ENCODE measurements around the gene OTUD4.
"Not testable (repeated sequence)": the region's sequence is repeated elsewhere in the genome, so short reads cannot be mapped to it uniquely, and the experiment has no call there.

The OTUD4 gene

DNA sequence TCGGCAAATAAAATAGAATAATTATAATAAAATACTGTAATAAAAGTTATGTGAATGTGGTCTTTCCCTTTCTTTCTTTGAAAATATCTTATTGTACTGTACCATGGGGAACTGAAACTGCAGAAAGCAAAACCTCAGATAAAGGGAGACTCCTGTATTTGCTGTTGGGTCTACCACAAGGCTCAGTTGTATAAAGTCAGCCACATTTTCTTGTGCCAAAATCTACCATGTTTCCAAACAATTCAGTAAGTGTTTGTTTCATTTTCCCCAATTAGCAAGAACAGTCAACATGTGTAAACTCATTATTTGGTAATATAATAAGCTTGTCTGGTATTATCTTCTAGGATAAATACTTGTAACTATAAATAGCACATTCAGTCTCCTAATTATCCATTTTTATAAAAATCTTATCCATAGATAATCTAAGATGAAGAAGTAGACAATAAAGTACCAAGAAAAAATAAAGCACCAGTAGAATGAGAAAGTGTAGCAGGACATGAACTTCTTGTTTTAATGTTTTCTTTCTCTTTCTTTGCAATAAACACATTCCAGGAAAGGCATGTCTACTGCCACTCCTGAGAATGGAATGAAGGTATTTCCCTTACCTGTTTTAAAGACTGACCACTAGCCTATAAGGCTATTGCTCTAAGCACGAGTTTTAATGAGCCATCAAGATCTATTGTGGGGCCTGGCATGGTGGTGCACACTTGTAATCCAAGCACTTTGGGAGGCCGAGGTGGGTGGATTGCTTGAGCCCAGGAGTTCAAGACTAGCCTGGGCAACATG is 15.0 kb upstream of the OTUD4 start:
- intact Hi-C loops (cut with micrococcal nuclease) = no loop called here
- H3K27me3 Mint-ChIP-seq = peaks cover 42% of the 10 kb centered on the region
- no peak overlapping the region for H3K27ac Mint-ChIP-seq

DNA sequence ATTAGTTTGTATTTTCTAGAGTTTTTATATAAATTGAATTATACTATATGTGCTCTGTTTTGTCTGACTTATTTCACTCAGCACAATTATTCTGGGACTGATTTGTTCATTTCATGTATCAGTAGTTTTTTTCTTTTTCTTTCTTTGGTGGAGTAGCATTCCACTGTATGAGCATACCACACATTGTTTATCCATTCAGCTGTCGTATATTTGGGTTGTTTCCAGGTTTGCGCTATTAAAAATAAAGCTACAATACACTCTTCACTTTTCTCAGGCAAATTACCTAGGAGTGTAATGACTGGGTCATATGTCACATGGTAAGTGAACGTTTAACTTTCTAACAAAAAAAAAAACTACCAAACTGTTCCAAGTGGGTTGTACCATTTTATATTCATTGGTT is 9.6 kb upstream of the OTUD4 start:
- intact Hi-C loops (cut with micrococcal nuclease) = no loop called here
- Mint-ChIP-seq H3K27ac (no peak overlapping the region), H3K9me3 (no peaks in the 10 kb centered on the region), H3K4me3 (no peak overlapping the region), H3K4me1 (ENCODE audit: low read depth) (peaks cover 14% of the 10 kb centered on the region), H3K27me3 (peaks cover 48% of the 10 kb centered on the region), H3K36me3 (ENCODE audit: low read depth) (no peaks in the 10 kb centered on the region)

More for the DNA sequence above, 15.0 kb upstream of the OTUD4 start:
- Mint-ChIP-seq H3K36me3 (ENCODE audit: low read depth) (no peaks in the 10 kb centered on the region), H3K4me1 (ENCODE audit: low read depth) (peaks cover 6% of the 10 kb centered on the region), H3K4me3 (no peak overlapping the region), H3K9me3 (no peaks in the 10 kb centered on the region)

GRCh38 chr4:145186729-145187128 is 6.3 kb upstream of the OTUD4 start:
- Mint-ChIP-seq H3K4me3 (no peak overlapping the region), H3K27me3 (peaks cover 42% of the 10 kb centered on the region), H3K4me1 (ENCODE audit: low read depth) (peaks cover 14% of the 10 kb centered on the region), H3K36me3 (ENCODE audit: low read depth) (no peaks in the 10 kb centered on the region), H3K9me3 (no peaks in the 10 kb centered on the region), H3K27ac (no peak overlapping the region)
- intact Hi-C loops (cut with micrococcal nuclease) = no loop called here

DNA sequence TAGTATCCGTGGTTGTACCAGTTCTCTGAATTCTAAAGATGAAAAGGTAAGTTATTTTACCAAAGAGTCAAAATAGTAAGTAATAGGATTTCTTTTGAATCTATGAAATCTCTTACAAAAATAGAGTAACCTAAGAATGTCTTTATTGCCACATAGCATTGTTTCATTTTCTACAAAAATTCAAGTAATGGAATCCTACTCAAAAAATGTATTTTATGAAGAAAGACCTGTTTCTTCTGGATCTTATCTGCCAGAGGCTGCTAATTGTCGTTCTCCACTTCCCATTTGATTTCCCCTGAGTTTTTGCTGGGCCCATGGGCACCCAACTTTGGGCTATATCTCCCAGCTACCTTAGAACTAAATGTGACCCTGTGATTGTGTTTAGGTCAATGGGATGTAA is 3.2 kb upstream of the OTUD4 start:
- Mint-ChIP-seq H3K4me1 (ENCODE audit: low read depth) (peaks cover 22% of the 10 kb centered on the region), H3K4me3 (no peak overlapping the region), H3K9me3 (no peaks in the 10 kb centered on the region), H3K27me3 (peaks cover 18% of the 10 kb centered on the region), H3K27ac (no peak overlapping the region), H3K36me3 (ENCODE audit: low read depth) (no peaks in the 10 kb centered on the region)
- intact Hi-C loops (cut with micrococcal nuclease) = loop anchor here (5.0 kb wide), 1 partner anchor 299 kb away; the partner anchor contains the start of gene SMAD1

DNA sequence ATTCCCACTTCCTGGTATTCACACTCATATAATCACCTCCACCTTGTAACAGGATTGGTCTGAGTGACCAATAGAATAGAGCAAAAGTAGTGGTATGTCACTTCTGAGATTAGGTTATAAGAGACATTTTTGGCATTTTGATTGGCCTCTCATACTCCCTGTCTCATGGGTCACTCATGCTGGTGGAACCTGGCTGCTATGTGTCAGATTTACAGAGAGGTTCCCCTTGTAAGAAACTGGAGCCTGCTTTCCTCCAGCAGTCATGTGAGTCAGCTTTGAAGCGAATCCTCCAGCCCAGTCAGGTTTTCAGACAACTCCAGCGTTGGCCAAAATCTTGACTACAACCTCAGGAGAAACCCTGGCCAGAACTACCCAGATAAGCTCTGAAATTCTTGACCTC is 2.6 kb upstream of the OTUD4 start:
- Mint-ChIP-seq H3K27me3 (peaks cover 17% of the 10 kb centered on the region), H3K36me3 (ENCODE audit: low read depth) (no peaks in the 10 kb centered on the region), H3K4me3 (no peak overlapping the region)

GRCh38 chr4:145182222-145182621 is 1.8 kb upstream of the OTUD4 start:
- no peak overlapping the region for H3K27ac Mint-ChIP-seq
- no peak overlapping the region for H3K4me3 Mint-ChIP-seq
- no peaks in the 10 kb centered on the region for H3K36me3 Mint-ChIP-seq (ENCODE audit: low read depth)

More for the DNA sequence above, 2.6 kb upstream of the OTUD4 start:
- peaks cover 28% of the 10 kb centered on the region for H3K4me1 Mint-ChIP-seq (ENCODE audit: low read depth)
- no peaks in the 10 kb centered on the region for H3K9me3 Mint-ChIP-seq
- intact Hi-C loops (cut with micrococcal nuclease) = loop anchor here (5.0 kb wide), 1 partner anchor 299 kb away; the partner anchor contains the start of gene SMAD1
- no peak overlapping the region for H3K27ac Mint-ChIP-seq

DNA sequence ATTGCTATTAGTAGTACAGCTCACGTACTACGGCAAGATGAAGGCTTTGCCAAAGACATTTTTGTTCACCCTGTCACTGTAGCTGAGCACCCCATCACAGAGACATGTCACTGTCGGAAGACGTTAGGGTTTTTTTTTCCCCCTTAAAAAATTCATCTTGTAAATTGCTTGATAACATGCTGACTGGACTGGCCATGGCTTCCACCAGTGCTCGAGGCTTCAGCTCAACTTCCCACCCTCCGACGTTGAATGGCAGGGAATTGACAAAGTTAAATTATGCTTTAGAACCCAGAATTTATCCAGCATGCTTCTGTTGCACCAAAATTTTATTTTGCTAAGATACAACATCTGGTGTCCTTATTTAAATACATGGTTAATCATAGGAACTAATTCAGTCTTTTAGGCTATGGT is 707 bp upstream of the OTUD4 start:
- intact Hi-C loops (cut with micrococcal nuclease) = loop anchor here (5.0 kb wide), 1 partner anchor 301 kb away; the partner anchor contains the start of gene SMAD1
- no peaks in the 10 kb centered on the region for H3K36me3 Mint-ChIP-seq (ENCODE audit: low read depth)

More at GRCh38 chr4:145182222-145182621, 1.8 kb upstream of the OTUD4 start:
- H3K27me3 Mint-ChIP-seq = peaks cover 17% of the 10 kb centered on the region
- peaks cover 31% of the 10 kb centered on the region for H3K4me1 Mint-ChIP-seq (ENCODE audit: low read depth)
- no peaks in the 10 kb centered on the region for H3K9me3 Mint-ChIP-seq
- intact Hi-C loops (cut with micrococcal nuclease) = loop anchor here (5.0 kb wide), 1 partner anchor 300 kb away; the partner anchor contains the start of gene SMAD1

GRCh38 chr4:145179861-145180297 is 510 bp downstream of the OTUD4 start:
- Mint-ChIP-seq H3K4me3 (peak overlapping the region; percentile 80), H3K27ac (peak overlapping the region; percentile 89), H3K4me1 (ENCODE audit: low read depth) (peaks cover 30% of the 10 kb centered on the region)
- H3K27me3 Mint-ChIP-seq; H3K36me3 Mint-ChIP-seq (ENCODE audit: low read depth); H3K9me3 Mint-ChIP-seq: not testable (repeated sequence)
- intact Hi-C loops (cut with micrococcal nuclease) = loop anchor here (1.0 to 5.0 kb wide), 3 partner anchors 82 to 432 kb away; partner anchors contain the start of genes ABCE1, ANAPC10 and SMAD1

More for the DNA sequence above, 707 bp upstream of the OTUD4 start:
- peaks cover 22% of the 10 kb centered on the region for H3K4me1 Mint-ChIP-seq (ENCODE audit: low read depth)
- no peaks in the 10 kb centered on the region for H3K9me3 Mint-ChIP-seq
- peak overlapping the region; percentile 80 for H3K4me3 Mint-ChIP-seq
- peaks cover 17% of the 10 kb centered on the region for H3K27me3 Mint-ChIP-seq
- H3K27ac Mint-ChIP-seq = peak overlapping the region; percentile 89

DNA sequence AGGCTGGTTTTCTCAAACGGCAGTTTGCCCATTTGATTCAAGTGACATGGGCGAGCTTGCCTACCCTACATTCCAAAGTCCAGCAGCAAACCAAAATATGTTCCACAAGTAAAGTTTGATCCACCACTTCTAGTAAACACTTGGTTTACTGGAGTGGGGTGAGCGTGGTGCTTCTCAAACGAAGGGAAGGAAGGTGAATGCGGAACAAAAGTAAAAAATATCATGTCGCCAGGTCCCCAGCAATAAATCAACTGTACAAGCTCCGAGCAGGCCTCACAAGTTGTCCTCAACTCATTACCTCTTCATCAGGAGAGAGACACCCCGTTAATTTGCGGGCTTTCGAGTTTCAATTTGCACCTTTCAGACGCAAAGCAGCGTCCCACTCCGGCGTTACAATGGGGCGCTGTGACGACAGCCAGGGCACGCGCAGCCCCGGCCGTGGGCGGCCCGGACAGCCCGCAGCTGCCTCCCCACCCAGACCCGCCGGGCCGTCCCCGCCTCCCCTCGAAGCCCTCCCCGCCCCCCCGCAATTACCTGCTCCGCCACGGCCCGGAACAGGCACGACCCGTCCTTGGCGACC is 1.0 kb downstream of the OTUD4 start:
- intact Hi-C loops (cut with micrococcal nuclease) = loop anchor here (5.0 kb wide), 1 partner anchor 433 kb away; no protein-coding TSS in a partner anchor
- H3K9me3 Mint-ChIP-seq = no peaks in the 10 kb centered on the region
- H3K27ac Mint-ChIP-seq = peak overlapping the region; percentile 89
- H3K27me3 Mint-ChIP-seq = peaks cover 6% of the 10 kb centered on the region
- H3K36me3 Mint-ChIP-seq (ENCODE audit: low read depth) = peaks cover 8% of the 10 kb centered on the region
- H3K4me1 Mint-ChIP-seq (ENCODE audit: low read depth) = peaks cover 33% of the 10 kb centered on the region
- peak overlapping the region; percentile 74 for H3K4me3 Mint-ChIP-seq

DNA sequence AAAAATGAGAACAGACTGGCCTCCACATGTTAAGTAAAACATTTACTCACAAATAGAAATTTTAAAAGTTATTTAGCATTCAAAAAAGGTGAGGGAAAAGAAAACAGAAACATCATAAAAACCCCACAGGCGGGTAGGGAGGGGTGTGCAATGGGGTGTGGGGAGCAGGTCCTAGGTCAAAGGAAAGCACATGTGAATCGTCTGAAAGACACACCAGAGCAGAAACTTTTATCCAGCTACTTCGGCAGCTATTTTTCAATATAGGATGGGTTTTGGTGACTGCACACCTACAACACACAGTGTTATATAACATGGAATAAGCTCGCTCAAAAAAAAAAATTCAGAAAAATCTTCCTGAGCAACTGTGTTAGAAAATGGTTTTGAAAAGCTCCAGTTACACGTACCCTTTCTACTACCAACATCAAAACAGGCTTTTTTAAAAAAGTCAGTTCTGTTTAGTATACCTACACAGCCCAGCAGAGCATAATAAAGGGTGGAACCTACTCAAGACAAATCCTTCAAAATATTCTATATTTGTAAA is 1.6 kb downstream of the OTUD4 start:
- intact Hi-C loops (cut with micrococcal nuclease) = loop anchor here (5.0 kb wide), 1 partner anchor 433 kb away; no protein-coding TSS in a partner anchor
- Mint-ChIP-seq H3K27ac (peak overlapping the region; percentile 89), H3K9me3 (no peaks in the 10 kb centered on the region), H3K36me3 (ENCODE audit: low read depth) (peaks cover 13% of the 10 kb centered on the region), H3K27me3 (peaks cover 1% of the 10 kb centered on the region), H3K4me3 (peak overlapping the region; percentile 74), H3K4me1 (ENCODE audit: low read depth) (peaks cover 33% of the 10 kb centered on the region)

DNA sequence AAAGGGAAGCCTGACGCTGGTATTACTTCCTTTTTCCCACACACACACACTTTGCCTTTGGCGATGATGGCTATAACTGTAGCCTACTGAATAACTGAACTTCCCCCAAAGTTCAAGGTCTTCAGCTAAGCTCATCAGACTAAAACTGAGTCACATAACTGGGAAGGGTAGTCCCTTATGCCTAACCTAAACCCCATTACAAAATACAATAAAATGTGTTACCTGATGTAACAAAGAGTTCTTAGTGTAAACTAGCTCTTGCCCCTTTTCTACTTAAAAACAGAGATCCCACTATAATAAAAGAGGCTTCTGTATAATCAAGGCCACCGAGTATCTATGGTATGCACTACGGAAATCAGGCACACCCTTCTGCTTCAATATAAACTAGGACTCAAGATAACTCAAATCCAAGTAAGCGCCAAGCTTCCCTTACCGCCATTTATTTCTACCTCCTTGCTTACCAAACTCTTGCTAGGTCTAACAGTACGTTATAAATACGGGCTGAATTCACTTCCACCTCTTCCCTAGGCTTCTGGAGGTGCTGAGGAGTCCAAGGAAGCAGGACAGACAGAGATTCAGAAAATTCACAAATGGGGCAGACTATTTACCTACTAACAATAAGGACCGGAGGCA is 2.4 kb downstream of the OTUD4 start:
- H3K4me1 Mint-ChIP-seq (ENCODE audit: low read depth) = peaks cover 34% of the 10 kb centered on the region
- no peaks in the 10 kb centered on the region for H3K9me3 Mint-ChIP-seq
- peak overlapping the region; percentile 89 for H3K27ac Mint-ChIP-seq
- H3K4me3 Mint-ChIP-seq = peak overlapping the region; percentile 74
- H3K36me3 Mint-ChIP-seq (ENCODE audit: low read depth) = peaks cover 20% of the 10 kb centered on the region
- intact Hi-C loops (cut with micrococcal nuclease) = loop anchor here (5.0 kb wide), 1 partner anchor 434 kb away; no protein-coding TSS in a partner anchor
- H3K27me3 Mint-ChIP-seq = no peaks in the 10 kb centered on the region

- H3K4me3 Mint-ChIP-seq = peak overlapping the region; percentile 74
- H3K27ac Mint-ChIP-seq = peak overlapping the region; percentile 89
- peaks cover 24% of the 10 kb centered on the region for H3K36me3 Mint-ChIP-seq (ENCODE audit: low read depth)
- H3K9me3 Mint-ChIP-seq = no peaks in the 10 kb centered on the region
- intact Hi-C loops (cut with micrococcal nuclease) = loop anchor here (5.0 kb wide), 1 partner anchor 435 kb away; no protein-coding TSS in a partner anchor
- no peaks in the 10 kb centered on the region for H3K27me3 Mint-ChIP-seq
- H3K4me1 Mint-ChIP-seq (ENCODE audit: low read depth) = peaks cover 38% of the 10 kb centered on the region
These were observed 2.9 kb downstream of the OTUD4 start for GRCh38 chr4:145177511-145177905.

GRCh38 chr4:145176641-145177432 is 3.6 kb downstream of the OTUD4 start:
- Mint-ChIP-seq H3K4me1 (ENCODE audit: low read depth) (peaks cover 42% of the 10 kb centered on the region), H3K27me3 (no peaks in the 10 kb centered on the region), H3K4me3 (peak overlapping the region; percentile 6), H3K36me3 (ENCODE audit: low read depth) (peaks cover 28% of the 10 kb centered on the region), H3K27ac (no peak overlapping the region), H3K9me3 (no peaks in the 10 kb centered on the region)
- intact Hi-C loops (cut with micrococcal nuclease) = loop anchor here (5.0 kb wide), 1 partner anchor 435 kb away; no protein-coding TSS in a partner anchor
